ENCODE measurements around the gene CLK1. TPM values are rescaled to one million over a fixed set of nuclear protein-coding genes. Genes with fewer than 3 reads are reported as not detected.
A peak's percentile ranks its signal among the peaks of the same experiment; 100 is the strongest.

CLK1 gene
- total and polyA plus RNA-seq, 9 of the 15 experiments (the other 6 are each of a cell fraction or from before 2014, with no cell fraction given) = 29.3 to 99.2 (median 47.0) TPM

DNA sequence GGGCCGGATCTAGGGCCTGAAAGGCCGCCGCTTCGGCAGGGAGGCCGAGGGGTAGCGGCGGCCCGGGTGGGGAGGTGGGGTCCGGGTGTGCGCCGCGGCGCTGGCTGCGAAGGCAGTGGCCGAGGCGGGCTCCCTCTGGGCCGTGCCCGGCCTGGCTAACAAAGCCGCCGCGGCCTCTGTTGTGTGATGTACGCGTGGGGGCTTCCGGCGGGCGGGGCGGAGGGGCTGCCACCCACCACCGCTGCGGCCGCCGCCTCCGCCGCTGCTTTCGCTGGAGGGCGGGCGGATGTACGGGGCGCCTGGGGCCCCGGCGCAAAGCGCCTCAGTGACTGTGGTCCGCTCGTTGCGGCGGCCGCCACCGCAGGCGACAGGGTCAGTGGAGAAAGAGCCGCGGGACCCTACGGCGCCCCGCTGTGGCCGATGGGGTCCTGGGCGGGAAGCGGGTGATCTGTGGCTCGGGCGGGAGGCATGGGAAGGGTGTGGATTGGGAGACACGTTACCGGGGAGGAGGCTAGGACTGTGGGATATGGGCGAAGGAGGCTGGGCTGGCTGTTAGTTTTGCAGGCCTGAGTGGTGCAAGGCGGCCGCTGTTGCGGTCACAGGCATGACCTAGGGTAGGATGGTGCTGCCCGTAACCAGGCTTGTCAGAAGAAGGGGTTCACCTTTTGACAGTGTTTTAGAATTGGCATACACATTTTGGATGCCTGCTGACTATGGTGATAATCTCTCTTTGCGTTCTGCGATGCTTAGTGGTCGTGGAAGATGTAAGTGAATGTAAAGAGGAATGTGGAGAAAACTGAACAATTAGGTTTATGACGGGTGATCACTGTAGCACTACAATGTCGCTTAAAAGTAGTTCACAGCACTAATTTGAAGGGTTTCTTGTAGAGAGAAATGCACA, 52.1 kb downstream of the CLK1 start (continued):
- TF ChIP-seq GTF2E2 (tag; IDR thresholded peaks at IDR 0.05) (peak; percentile 50; the same call in 1 of the 2 replicates), DDX20 (tag; IDR thresholded peaks at IDR 0.05; ENCODE audit: low read depth) (no peak), ZNF140 (CRISPR knock-in tag; IDR thresholded peaks at IDR 0.05) (no peak), MYBL2 (IDR thresholded peaks at IDR 0.05; ENCODE audit: low read depth) (no peak), MYBL2 (CRISPR knock-in tag; IDR thresholded peaks at IDR 0.05; ENCODE audit: borderline replicate concordance) (no peak), SMARCA4 (IDR thresholded peaks at IDR 0.05) (peak; percentile 33), ZNF311 (CRISPR knock-in tag; IDR thresholded peaks at IDR 0.05) (no peak), BRF2 (IDR thresholded peaks at IDR 0.05; ENCODE audit: borderline replicate concordance, insufficient read depth, insufficient read length) (no peak), PCBP1 (IDR thresholded peaks at IDR 0.05; ENCODE audit: low read depth, low read length, poor library complexity, severe bottlenecking) (peak; percentile 28), ZKSCAN3 (CRISPR knock-in tag; IDR thresholded peaks at IDR 0.05) (no peak), SRSF7 (optimal IDR thresholded peaks at IDR 0.05; ENCODE audit: low read depth, low read length) (no peak), GTF2F1 (IDR thresholded peaks at IDR 0.05; ENCODE audit: low read depth, low read length) (no peak), ERF (CRISPR knock-in tag; IDR thresholded peaks at IDR 0.05) (no peak), ZC3H11A (IDR thresholded peaks at IDR 0.05; ENCODE audit: low read depth, low read length) (no peak), HMGN3 (IDR thresholded peaks at IDR 0.05; ENCODE audit: borderline replicate concordance, extremely low read depth, insufficient read length, low read depth, low read length) (peak; percentile 42), KAT8 (IDR thresholded peaks at IDR 0.05; ENCODE audit: low read depth) (no peak), POLR3G (IDR thresholded peaks at IDR 0.05; ENCODE audit: extremely low read depth, insufficient read length, insufficient replicate concordance) (no peak)
- TF ChIP-seq, protein P1, sequence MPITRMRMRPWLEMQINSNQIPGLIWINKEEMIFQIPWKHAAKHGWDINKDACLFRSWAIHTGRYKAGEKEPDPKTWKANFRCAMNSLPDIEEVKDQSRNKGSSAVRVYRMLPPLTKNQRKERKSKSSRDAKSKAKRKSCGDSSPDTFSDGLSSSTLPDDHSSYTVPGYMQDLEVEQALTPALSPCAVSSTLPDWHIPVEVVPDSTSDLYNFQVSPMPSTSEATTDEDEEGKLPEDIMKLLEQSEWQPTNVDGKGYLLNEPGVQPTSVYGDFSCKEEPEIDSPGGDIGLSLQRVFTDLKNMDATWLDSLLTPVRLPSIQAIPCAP (CRISPR knock-in tag; IDR thresholded peaks at IDR 0.05; ENCODE audit: borderline replicate concordance) = no peak
- TF ChIP-seq, protein P2, sequence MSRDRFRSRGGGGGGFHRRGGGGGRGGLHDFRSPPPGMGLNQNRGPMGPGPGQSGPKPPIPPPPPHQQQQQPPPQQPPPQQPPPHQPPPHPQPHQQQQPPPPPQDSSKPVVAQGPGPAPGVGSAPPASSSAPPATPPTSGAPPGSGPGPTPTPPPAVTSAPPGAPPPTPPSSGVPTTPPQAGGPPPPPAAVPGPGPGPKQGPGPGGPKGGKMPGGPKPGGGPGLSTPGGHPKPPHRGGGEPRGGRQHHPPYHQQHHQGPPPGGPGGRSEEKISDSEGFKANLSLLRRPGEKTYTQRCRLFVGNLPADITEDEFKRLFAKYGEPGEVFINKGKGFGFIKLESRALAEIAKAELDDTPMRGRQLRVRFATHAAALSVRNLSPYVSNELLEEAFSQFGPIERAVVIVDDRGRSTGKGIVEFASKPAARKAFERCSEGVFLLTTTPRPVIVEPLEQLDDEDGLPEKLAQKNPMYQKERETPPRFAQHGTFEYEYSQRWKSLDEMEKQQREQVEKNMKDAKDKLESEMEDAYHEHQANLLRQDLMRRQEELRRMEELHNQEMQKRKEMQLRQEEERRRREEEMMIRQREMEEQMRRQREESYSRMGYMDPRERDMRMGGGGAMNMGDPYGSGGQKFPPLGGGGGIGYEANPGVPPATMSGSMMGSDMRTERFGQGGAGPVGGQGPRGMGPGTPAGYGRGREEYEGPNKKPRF (IDR thresholded peaks at IDR 0.05; ENCODE audit: low read depth, low read length) = no peak
- TF ChIP-seq, protein P3, sequence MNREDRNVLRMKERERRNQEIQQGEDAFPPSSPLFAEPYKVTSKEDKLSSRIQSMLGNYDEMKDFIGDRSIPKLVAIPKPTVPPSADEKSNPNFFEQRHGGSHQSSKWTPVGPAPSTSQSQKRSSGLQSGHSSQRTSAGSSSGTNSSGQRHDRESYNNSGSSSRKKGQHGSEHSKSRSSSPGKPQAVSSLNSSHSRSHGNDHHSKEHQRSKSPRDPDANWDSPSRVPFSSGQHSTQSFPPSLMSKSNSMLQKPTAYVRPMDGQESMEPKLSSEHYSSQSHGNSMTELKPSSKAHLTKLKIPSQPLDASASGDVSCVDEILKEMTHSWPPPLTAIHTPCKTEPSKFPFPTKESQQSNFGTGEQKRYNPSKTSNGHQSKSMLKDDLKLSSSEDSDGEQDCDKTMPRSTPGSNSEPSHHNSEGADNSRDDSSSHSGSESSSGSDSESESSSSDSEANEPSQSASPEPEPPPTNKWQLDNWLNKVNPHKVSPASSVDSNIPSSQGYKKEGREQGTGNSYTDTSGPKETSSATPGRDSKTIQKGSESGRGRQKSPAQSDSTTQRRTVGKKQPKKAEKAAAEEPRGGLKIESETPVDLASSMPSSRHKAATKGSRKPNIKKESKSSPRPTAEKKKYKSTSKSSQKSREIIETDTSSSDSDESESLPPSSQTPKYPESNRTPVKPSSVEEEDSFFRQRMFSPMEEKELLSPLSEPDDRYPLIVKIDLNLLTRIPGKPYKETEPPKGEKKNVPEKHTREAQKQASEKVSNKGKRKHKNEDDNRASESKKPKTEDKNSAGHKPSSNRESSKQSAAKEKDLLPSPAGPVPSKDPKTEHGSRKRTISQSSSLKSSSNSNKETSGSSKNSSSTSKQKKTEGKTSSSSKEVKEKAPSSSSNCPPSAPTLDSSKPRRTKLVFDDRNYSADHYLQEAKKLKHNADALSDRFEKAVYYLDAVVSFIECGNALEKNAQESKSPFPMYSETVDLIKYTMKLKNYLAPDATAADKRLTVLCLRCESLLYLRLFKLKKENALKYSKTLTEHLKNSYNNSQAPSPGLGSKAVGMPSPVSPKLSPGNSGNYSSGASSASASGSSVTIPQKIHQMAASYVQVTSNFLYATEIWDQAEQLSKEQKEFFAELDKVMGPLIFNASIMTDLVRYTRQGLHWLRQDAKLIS (CRISPR knock-in tag; IDR thresholded peaks at IDR 0.05) = no peak; the same call in 1 of the 2 replicates

All from K562 (cell line).